Heart left ventricle (tissue), 13 donors: ENCODE measurements around the gene AKAP13.

Experiments
- POLR2A ChIP-seq, 2 donors: fragments of 450-650 bp; IDR thresholded peaks; one replicate each; pipeline ENCODE4 v1.6.1; 2017; ENCODE audit warnings: antibody characterized with exemption in 2 of 2, mild to moderate bottlenecking in 2 of 2, moderate library complexity in 2 of 2
- TF ChIP-seq, protein P1 (sequence below), 12 donors: fragments of 200-600 bp; sonication (generic) in 4 of 12; IDR thresholded peaks; one replicate each; pipeline versions ENCODE4 v1.5.0 to v1.8.0; 2018 to 2022; ENCODE audit warnings: antibody characterized with exemption in 12 of 12, mild to moderate bottlenecking in 5 of 12
- donor health status: ischemic (EF 13 %, LVEDD 7.1; RV severe dilation, severe dysfunction).
- donor health status: DM: no; HTN: yes; CAD: no.
- donor health status: DM: no; HTN: no; CAD: no.
- donor health status: ischemic (EF 25% LVEDD 6.9; RV normal size, moderate dysfunction).
- donor health status: ischemic (EF 25% LVEDD 5.7; RV mildly dilated, moderate dysfunction).
- donor health status: ischemic (EF 35%, LVEDD 5.7; RV mildly dilated, moderate dysfunction).
- donor health status: nonischemic (EF 11% LVEDD 7.7; RV severe dilation, severe dysfunction).
- donor health status: DM: yes; HTN: yes; CAD: no.
- donor health status: PGD.
- donor health status: ischemic (EF 29% LVEDD 5.4; RV normal size, mild dysfunction).
- donor health status: nonischemic (EF 23%, LVEDD 6.1; RV moderate dilation, normal function).

DNA sequence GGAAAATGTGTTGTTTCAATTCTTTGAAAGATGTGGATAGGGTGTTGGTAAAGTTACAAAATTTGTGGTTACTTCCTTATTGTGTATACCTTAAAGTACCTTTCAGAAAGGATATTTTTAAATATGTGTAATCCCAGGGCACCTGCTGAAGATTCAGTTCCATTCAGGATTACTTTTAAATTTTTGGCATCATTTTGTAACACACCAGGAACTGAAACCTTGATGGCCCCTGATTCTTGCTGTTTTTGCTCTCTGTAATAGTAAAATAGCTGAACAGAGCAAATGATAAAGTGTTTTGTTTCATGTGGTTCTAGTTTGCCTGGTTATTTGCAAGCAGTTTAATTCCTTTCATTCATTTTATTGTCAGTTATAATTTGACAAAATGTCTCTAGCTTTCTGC, 253.5 kb downstream of the AKAP13 start:
- TF ChIP-seq, protein P1, sequence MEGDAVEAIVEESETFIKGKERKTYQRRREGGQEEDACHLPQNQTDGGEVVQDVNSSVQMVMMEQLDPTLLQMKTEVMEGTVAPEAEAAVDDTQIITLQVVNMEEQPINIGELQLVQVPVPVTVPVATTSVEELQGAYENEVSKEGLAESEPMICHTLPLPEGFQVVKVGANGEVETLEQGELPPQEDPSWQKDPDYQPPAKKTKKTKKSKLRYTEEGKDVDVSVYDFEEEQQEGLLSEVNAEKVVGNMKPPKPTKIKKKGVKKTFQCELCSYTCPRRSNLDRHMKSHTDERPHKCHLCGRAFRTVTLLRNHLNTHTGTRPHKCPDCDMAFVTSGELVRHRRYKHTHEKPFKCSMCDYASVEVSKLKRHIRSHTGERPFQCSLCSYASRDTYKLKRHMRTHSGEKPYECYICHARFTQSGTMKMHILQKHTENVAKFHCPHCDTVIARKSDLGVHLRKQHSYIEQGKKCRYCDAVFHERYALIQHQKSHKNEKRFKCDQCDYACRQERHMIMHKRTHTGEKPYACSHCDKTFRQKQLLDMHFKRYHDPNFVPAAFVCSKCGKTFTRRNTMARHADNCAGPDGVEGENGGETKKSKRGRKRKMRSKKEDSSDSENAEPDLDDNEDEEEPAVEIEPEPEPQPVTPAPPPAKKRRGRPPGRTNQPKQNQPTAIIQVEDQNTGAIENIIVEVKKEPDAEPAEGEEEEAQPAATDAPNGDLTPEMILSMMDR (IDR thresholded peaks at IDR 0.05): no peak
- TF ChIP-seq POLR2A (IDR thresholded peaks at IDR 0.05): no peak
